ENCODE measurements around the gene PNMA1. TPM values are rescaled to one million over a fixed set of nuclear protein-coding genes. Genes with fewer than 3 reads are reported as not detected.

Gene PNMA1
- total and polyA plus RNA-seq, 2 of the 13 experiments (the other 11 are each of a cell fraction or from before 2014, with no cell fraction given), result 7.0 to 8.3 TPM

DNA sequence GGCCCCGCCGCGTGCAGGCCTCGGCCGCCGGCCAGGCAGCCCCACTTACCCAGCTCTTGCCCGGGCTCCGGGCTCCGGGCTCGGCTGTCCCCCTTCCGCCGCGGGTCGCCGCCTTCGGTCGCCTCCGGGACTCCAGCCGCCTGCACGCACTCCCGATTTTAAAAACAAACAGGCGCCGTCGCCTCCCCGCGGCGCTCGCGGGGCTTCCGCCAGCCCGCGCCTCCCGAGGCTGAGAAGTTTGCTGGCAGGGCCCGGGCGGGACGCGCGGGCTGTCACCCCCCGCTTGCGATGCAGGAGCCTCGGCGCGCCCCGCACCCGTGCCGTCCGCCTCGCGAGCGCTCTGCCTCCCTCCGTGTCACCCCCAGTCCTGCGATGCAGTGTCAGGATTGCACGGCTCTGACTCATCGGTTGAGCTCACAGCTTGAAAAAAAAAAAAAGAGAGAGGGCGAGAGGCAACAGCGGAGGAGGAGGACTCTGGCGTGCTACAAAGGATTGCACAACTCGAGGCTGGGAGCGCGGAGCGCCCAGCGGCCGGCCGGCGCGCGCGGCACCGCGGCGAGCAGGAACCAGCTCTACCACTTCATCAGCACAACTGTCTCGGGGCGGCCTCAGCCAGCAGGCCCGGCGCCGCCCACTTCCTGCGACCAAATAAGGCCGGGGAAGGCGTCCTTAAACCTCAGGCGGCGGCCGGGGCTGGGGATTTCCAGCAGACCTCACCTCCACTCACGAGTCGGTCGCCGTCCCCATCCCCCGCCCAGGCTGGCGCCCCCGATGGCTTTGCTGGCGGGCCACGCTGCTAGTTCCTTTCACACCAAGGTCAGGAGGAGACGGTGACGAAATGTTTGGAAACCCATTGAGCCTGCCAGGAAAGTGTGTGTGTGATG is 45.8 kb upstream of the PNMA1 start (continued):
- TF ChIP-seq, protein P1, sequence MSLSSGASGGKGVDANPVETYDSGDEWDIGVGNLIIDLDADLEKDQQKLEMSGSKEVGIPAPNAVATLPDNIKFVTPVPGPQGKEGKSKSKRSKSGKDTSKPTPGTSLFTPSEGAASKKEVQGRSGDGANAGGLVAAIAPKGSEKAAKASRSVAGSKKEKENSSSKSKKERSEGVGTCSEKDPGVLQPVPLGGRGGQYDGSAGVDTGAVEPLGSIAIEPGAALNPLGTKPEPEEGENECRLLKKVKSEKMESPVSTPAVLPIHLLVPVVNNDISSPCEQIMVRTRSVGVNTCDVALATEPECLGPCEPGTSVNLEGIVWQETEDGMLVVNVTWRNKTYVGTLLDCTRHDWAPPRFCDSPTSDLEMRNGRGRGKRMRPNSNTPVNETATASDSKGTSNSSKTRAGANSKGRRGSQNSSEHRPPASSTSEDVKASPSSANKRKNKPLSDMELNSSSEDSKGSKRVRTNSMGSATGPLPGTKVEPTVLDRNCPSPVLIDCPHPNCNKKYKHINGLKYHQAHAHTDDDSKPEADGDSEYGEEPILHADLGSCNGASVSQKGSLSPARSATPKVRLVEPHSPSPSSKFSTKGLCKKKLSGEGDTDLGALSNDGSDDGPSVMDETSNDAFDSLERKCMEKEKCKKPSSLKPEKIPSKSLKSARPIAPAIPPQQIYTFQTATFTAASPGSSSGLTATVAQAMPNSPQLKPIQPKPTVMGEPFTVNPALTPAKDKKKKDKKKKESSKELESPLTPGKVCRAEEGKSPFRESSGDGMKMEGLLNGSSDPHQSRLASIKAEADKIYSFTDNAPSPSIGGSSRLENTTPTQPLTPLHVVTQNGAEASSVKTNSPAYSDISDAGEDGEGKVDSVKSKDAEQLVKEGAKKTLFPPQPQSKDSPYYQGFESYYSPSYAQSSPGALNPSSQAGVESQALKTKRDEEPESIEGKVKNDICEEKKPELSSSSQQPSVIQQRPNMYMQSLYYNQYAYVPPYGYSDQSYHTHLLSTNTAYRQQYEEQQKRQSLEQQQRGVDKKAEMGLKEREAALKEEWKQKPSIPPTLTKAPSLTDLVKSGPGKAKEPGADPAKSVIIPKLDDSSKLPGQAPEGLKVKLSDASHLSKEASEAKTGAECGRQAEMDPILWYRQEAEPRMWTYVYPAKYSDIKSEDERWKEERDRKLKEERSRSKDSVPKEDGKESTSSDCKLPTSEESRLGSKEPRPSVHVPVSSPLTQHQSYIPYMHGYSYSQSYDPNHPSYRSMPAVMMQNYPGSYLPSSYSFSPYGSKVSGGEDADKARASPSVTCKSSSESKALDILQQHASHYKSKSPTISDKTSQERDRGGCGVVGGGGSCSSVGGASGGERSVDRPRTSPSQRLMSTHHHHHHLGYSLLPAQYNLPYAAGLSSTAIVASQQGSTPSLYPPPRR (CRISPR knock-in tag; IDR thresholded peaks at IDR 0.05; ENCODE audit: borderline replicate concordance), result peak; percentile 83
- TF ChIP-seq ZKSCAN8 (CRISPR knock-in tag; IDR thresholded peaks at IDR 0.05; ENCODE audit: borderline replicate concordance) (peak; percentile 48; the same call in 1 of the 2 replicates), SIN3A (IDR thresholded peaks at IDR 0.05; ENCODE audit: borderline replicate concordance, low read depth, low read length) (peak; percentile 68; the same call in 1 of the 2 replicates), ZNF563 (CRISPR knock-in tag; IDR thresholded peaks at IDR 0.05) (peak; percentile 91), AKAP8 (CRISPR knock-in tag; IDR thresholded peaks at IDR 0.05) (peak; percentile 91), NR2F1 (CRISPR knock-in tag; IDR thresholded peaks at IDR 0.05) (0 out of 4 replicates have a peak, but pooled peaks of 1 of the 2 experiments have one; percentile 15), NFYB (CRISPR knock-in tag; IDR thresholded peaks at IDR 0.05) (0 out of 2 replicates have a peak, but pooled peaks have one; percentile 7), SRY (CRISPR knock-in tag; IDR thresholded peaks at IDR 0.05) (no peak), ZNF12 (CRISPR knock-in tag; IDR thresholded peaks at IDR 0.05) (0 out of 2 replicates have a peak, but pooled peaks have one; percentile 16), ZFYVE20 (CRISPR knock-in tag; IDR thresholded peaks at IDR 0.05; ENCODE audit: borderline replicate concordance, low read depth) (0 out of 2 replicates have a peak, but pooled peaks have one; percentile 22)
- TF ChIP-seq, protein P2, sequence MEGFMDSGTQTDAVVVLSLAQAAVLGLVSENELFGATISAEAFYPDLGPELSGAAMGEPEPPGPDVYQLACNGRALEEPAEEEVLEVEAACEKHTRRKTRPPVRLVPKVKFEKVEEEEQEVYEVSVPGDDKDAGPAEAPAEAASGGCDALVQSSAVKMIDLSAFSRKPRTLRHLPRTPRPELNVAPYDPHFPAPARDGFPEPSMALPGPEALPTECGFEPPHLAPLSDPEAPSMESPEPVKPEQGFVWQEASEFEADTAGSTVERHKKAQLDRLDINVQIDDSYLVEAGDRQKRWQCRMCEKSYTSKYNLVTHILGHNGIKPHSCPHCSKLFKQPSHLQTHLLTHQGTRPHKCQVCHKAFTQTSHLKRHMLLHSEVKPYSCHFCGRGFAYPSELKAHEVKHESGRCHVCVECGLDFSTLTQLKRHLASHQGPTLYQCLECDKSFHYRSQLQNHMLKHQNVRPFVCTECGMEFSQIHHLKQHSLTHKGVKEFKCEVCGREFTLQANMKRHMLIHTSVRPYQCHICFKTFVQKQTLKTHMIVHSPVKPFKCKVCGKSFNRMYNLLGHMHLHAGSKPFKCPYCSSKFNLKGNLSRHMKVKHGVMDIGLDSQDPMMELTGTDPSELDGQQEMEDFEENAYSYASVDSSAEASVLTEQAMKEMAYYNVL (CRISPR knock-in tag; IDR thresholded peaks at IDR 0.05; ENCODE audit: borderline replicate concordance), result peak; percentile 82
- TF ChIP-seq, protein P3, sequence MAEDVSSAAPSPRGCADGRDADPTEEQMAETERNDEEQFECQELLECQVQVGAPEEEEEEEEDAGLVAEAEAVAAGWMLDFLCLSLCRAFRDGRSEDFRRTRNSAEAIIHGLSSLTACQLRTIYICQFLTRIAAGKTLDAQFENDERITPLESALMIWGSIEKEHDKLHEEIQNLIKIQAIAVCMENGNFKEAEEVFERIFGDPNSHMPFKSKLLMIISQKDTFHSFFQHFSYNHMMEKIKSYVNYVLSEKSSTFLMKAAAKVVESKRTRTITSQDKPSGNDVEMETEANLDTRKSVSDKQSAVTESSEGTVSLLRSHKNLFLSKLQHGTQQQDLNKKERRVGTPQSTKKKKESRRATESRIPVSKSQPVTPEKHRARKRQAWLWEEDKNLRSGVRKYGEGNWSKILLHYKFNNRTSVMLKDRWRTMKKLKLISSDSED (CRISPR knock-in tag; IDR thresholded peaks at IDR 0.05), result no peak
- TF ChIP-seq, protein P4, sequence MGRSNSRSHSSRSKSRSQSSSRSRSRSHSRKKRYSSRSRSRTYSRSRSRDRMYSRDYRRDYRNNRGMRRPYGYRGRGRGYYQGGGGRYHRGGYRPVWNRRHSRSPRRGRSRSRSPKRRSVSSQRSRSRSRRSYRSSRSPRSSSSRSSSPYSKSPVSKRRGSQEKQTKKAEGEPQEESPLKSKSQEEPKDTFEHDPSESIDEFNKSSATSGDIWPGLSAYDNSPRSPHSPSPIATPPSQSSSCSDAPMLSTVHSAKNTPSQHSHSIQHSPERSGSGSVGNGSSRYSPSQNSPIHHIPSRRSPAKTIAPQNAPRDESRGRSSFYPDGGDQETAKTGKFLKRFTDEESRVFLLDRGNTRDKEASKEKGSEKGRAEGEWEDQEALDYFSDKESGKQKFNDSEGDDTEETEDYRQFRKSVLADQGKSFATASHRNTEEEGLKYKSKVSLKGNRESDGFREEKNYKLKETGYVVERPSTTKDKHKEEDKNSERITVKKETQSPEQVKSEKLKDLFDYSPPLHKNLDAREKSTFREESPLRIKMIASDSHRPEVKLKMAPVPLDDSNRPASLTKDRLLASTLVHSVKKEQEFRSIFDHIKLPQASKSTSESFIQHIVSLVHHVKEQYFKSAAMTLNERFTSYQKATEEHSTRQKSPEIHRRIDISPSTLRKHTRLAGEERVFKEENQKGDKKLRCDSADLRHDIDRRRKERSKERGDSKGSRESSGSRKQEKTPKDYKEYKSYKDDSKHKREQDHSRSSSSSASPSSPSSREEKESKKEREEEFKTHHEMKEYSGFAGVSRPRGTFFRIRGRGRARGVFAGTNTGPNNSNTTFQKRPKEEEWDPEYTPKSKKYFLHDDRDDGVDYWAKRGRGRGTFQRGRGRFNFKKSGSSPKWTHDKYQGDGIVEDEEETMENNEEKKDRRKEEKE (IDR thresholded peaks at IDR 0.05), result no peak
- TF ChIP-seq, protein P5, sequence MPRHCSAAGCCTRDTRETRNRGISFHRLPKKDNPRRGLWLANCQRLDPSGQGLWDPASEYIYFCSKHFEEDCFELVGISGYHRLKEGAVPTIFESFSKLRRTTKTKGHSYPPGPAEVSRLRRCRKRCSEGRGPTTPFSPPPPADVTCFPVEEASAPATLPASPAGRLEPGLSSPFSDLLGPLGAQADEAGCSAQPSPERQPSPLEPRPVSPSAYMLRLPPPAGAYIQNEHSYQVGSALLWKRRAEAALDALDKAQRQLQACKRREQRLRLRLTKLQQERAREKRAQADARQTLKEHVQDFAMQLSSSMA (CRISPR knock-in tag; IDR thresholded peaks at IDR 0.05), result peak; percentile 68; the same call in 1 of the 2 replicates

Data from HepG2 (cell line).